Loucy (cell line): Measurements from ENCODE around the gene COL23A1.

Experiments used
- H2AFZ ChIP-seq: fragments of 200-600 bp; sonication (generic); 2 replicates; pipeline ENCODE4 v1.6.0; 2016; ENCODE audit warnings: antibody characterized with exemption, mild to moderate bottlenecking, low read length, moderate library complexity
- H3F3A ChIP-seq: fragments of 200-600 bp; 2 replicates; pipeline ENCODE4 v1.6.0; 2016; ENCODE audit warnings: antibody characterized with exemption, low read depth, mild to moderate bottlenecking
- H3K27me3 ChIP-seq: fragments of 200-600 bp; sonication (generic); 2 replicates; pipeline ENCODE4 v1.6.1; 2014; ENCODE audit warnings: low read length, mild to moderate bottlenecking; ENCODE audit not compliant: insufficient read depth, poor library complexity, severe bottlenecking
- H3K36me3 ChIP-seq: fragments of 200-600 bp; sonication (generic); 2 replicates; pipeline ENCODE4 v1.6.1; 2016; ENCODE audit warnings: low read length; ENCODE audit not compliant: insufficient read depth
- H3K4me1 ChIP-seq: fragments of 200-600 bp; sonication (generic); 2 replicates; pipeline ENCODE4 v1.5.1; 2014; ENCODE audit warnings: low read length, mild to moderate bottlenecking; ENCODE audit not compliant: insufficient read depth, poor library complexity, severe bottlenecking
- H3K4me2 ChIP-seq: fragments of 200-600 bp; sonication (generic); 2 replicates; pipeline ENCODE4 v1.6.0; 2014; ENCODE audit warnings: antibody characterized with exemption, low read length, low read depth, mild to moderate bottlenecking; ENCODE audit not compliant: poor library complexity, severe bottlenecking
- H3K4me3 ChIP-seq: fragments of 200-600 bp; sonication (generic); 2 replicates; pipeline ENCODE4 v1.5.1; 2014; ENCODE audit warnings: low read length, mild to moderate bottlenecking, mixed read lengths; ENCODE audit not compliant: poor library complexity, severe bottlenecking
- H3K79me2 ChIP-seq: fragments of 200-600 bp; sonication (generic); 2 replicates; pipeline ENCODE4 v1.6.1; 2014; ENCODE audit warnings: low read length; ENCODE audit not compliant: insufficient read depth
- H3K9ac ChIP-seq: fragments of 200-600 bp; sonication (generic); 2 replicates; pipeline ENCODE4 v1.6.0; 2014; ENCODE audit warnings: mild to moderate bottlenecking, low read depth, low read length, moderate library complexity; ENCODE audit not compliant: poor library complexity, severe bottlenecking
- H3K9me2 ChIP-seq: fragments of 200-600 bp; sonication (generic); replicated peaks from 2 replicates; pipeline ENCODE4 v1.6.1; 2016; ENCODE audit warnings: low read depth, low read length, mixed read lengths
- H3K9me3 ChIP-seq: fragments of 200-600 bp; sonication (generic); 2 replicates; pipeline ENCODE4 v1.6.1; 2014; ENCODE audit warnings: mild to moderate bottlenecking, antibody characterized with exemption, low read length, low read depth; ENCODE audit not compliant: insufficient read depth
- H4K20me1 ChIP-seq: fragments of 200-600 bp; sonication (generic); 2 replicates; pipeline ENCODE4 v1.6.0; 2014; ENCODE audit warnings: antibody characterized with exemption, low read length, mild to moderate bottlenecking; ENCODE audit not compliant: insufficient read depth, poor library complexity, severe bottlenecking
- EZH2phosphoT487 ChIP-seq: fragments of 200-600 bp; IDR thresholded peaks from 2 replicates; pipeline ENCODE4 v1.6.1; 2018; ENCODE audit warnings: antibody characterized with exemption, mild to moderate bottlenecking, moderate library complexity, borderline replicate concordance
- TF ChIP-seq, protein P1 (sequence below): fragments of 200-600 bp; sonication (generic); conservative IDR thresholded peaks from 2 replicates; pipeline ENCODE4 v1.5.1; 2014; ENCODE audit warnings: mild to moderate bottlenecking, antibody characterized with exemption, low read length

The COL23A1 gene

DNA sequence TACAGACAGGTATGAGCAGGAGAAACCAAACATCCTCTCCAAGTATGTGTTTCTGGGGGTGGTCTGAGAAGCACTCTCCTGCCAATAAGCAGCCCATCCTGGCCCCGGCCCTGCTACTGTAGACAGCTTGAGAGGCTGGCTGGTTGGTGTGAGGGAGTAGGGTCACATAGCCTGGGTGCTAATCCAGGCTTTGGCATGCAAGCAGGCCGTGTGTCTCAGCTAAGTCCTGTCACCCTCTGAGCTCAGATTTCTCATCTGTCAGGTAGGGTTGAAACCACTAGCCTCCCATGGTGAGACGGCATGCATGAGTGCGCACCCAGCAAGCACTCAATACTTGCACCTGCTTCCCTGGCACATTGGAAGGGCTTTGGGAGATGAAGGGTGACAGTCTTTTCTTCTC lies 307.8 kb downstream of the COL23A1 start:
- TF ChIP-seq, protein P1, sequence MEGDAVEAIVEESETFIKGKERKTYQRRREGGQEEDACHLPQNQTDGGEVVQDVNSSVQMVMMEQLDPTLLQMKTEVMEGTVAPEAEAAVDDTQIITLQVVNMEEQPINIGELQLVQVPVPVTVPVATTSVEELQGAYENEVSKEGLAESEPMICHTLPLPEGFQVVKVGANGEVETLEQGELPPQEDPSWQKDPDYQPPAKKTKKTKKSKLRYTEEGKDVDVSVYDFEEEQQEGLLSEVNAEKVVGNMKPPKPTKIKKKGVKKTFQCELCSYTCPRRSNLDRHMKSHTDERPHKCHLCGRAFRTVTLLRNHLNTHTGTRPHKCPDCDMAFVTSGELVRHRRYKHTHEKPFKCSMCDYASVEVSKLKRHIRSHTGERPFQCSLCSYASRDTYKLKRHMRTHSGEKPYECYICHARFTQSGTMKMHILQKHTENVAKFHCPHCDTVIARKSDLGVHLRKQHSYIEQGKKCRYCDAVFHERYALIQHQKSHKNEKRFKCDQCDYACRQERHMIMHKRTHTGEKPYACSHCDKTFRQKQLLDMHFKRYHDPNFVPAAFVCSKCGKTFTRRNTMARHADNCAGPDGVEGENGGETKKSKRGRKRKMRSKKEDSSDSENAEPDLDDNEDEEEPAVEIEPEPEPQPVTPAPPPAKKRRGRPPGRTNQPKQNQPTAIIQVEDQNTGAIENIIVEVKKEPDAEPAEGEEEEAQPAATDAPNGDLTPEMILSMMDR, result no peak
- TF ChIP-seq EZH2phosphoT487, result no peak
- Histone ChIP-seq H3K4me2 (no peak overlapping the region), H3K9ac (no peak overlapping the region), H3K4me3 (no peak overlapping the region), H3K4me1 (no peaks in the 10 kb centered on the region), H4K20me1 (no peaks in the 10 kb centered on the region), H3K36me3 (no peaks in the 10 kb centered on the region), H3K9me3 (no peaks in the 10 kb centered on the region), H3K27me3 (no peaks in the 10 kb centered on the region), H3K9me2 (no peaks in the 10 kb centered on the region), H2AFZ (no peak overlapping the region), H3F3A (no peaks in the 10 kb centered on the region), H3K79me2 (no peaks in the 10 kb centered on the region)

GRCh38 chr5:178281331-178281730 lies 308.9 kb downstream of the COL23A1 start:
- no peaks in the 10 kb centered on the region for H3K79me2 ChIP-seq

DNA sequence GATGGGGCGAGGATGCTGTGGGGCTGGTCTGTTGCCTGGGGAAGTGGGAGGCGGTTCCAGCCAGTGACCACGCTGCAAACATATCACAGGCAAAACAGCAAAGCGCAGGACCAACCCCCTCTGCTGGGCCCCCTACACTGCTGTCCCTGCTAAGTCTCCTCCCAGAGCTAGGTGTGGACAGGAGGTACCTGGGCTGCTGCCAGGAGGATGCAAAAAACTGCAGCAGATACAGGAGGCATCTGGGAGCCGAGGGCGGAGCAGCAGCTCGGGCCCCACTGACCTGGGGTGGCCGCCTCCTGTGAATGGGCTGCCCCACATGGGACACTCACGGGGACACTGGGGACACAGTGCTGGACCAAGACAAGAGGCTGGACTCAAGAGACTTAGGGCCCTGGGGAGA lies 309.6 kb downstream of the COL23A1 start:
- Histone ChIP-seq H3K4me3 (no peak overlapping the region), H3F3A (no peaks in the 10 kb centered on the region), H3K9me3 (no peaks in the 10 kb centered on the region), H3K4me2 (no peak overlapping the region), H3K9me2 (no peaks in the 10 kb centered on the region), H3K36me3 (no peaks in the 10 kb centered on the region), H3K79me2 (no peaks in the 10 kb centered on the region), H4K20me1 (no peaks in the 10 kb centered on the region), H3K4me1 (no peaks in the 10 kb centered on the region), H3K27me3 (no peaks in the 10 kb centered on the region), H2AFZ (no peak overlapping the region), H3K9ac (no peak overlapping the region)
- TF ChIP-seq, protein P1, result no peak
- no peak for TF ChIP-seq EZH2phosphoT487

More at GRCh38 chr5:178281331-178281730, 308.9 kb downstream of the COL23A1 start:
- Histone ChIP-seq H3K27me3 (no peaks in the 10 kb centered on the region), H3K9me2 (no peaks in the 10 kb centered on the region), H4K20me1 (no peaks in the 10 kb centered on the region), H3F3A (no peaks in the 10 kb centered on the region), H3K4me3 (no peak overlapping the region), H3K36me3 (no peaks in the 10 kb centered on the region), H3K4me1 (no peaks in the 10 kb centered on the region), H2AFZ (no peak overlapping the region), H3K4me2 (no peak overlapping the region), H3K9me3 (no peaks in the 10 kb centered on the region), H3K9ac (no peak overlapping the region)
- TF ChIP-seq, protein P1, result no peak
- TF ChIP-seq EZH2phosphoT487, result no peak
